ENCODE data around the gene B3GALNT2.
A peak's percentile ranks its signal among the peaks of the same experiment; 100 is the strongest.
"Not testable (repeated sequence)": the region's sequence is repeated elsewhere in the genome, so short reads cannot be mapped to it uniquely, and the experiment has no call there.

The B3GALNT2 gene

GRCh38 chr1:235504122-235504493 lies at the start of gene B3GALNT2:
B3GALNT2 (minus strand) TSS chr1:235504452; CDS start chr1:235504252, 200 bp downstream.
- no peaks in the 10 kb centered on the region for H3K27me3 ChIP-seq
- peak within 1 kb of the TSS; percentile 69 to 89 (median 80) for H3K4me3 ChIP-seq
- H3K36me3 ChIP-seq: peaks cover 0 to 18% (median 9%) of the 10 kb centered on the region in 11 experiments; a peak in 12 of 22 replicates
- H3K9me3 ChIP-seq (replicated peaks in 1 of 11): no peaks in the 10 kb centered on the region
- peak within 1 kb of the TSS; percentile 81 to 90 (median 86) for H3K4me2 ChIP-seq
- no peak for TF ChIP-seq Cebpa-rat (IDR thresholded peaks at IDR 0.05)
- H3K4me1 ChIP-seq: peaks cover 14 to 37% (median 29%) of the 10 kb centered on the region in 10 experiments
- peaks cover 4 to 44% (median 29%) of the 10 kb centered on the region in 11 experiments; a peak in 18 of 22 replicates for H4K20me1 ChIP-seq
- peak within 1 kb of the TSS; percentile 84 to 97 (median 95) for H3K9ac ChIP-seq
- H3K27ac ChIP-seq: peak within 1 kb of the TSS; percentile 70 to 98 (median 96)

DNA sequence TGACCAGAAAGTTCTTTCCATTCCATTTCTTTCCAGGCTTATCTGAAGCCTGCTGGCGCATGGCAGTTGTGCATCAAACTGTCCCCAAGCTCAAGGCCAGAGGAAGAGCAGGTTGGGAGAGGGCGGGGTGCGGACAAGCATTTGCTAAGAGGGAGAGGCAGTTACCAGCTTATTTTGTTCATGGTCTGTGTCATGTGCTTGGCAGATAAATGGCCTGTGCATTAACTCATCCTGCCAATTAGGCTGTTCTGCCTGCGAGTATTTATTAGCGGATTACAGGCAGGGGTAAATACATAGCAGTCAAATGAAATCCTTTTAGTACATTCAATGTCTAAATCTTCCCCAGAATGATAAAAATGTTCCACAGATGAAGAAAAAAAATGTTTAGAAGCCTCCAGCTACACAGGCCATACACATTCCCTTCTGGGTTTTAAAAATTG lies 48.9 kb upstream of the B3GALNT2 start:
- Histone ChIP-seq H3K4me3 (no peak overlapping the region), H3K27ac (no peak overlapping the region), H3K9me3 (replicated peaks in 1 of 11) (no peaks in the 10 kb centered on the region), H3K27me3 (no peaks in the 10 kb centered on the region), H3K36me3 (no peaks in the 10 kb centered on the region), H3K9ac (no peak overlapping the region), H4K20me1 (no peaks in the 10 kb centered on the region), H3K4me2 (no peak overlapping the region), H3K4me1 (no peaks in the 10 kb centered on the region)
- TF ChIP-seq Cebpa-rat (IDR thresholded peaks at IDR 0.05): no peak

DNA sequence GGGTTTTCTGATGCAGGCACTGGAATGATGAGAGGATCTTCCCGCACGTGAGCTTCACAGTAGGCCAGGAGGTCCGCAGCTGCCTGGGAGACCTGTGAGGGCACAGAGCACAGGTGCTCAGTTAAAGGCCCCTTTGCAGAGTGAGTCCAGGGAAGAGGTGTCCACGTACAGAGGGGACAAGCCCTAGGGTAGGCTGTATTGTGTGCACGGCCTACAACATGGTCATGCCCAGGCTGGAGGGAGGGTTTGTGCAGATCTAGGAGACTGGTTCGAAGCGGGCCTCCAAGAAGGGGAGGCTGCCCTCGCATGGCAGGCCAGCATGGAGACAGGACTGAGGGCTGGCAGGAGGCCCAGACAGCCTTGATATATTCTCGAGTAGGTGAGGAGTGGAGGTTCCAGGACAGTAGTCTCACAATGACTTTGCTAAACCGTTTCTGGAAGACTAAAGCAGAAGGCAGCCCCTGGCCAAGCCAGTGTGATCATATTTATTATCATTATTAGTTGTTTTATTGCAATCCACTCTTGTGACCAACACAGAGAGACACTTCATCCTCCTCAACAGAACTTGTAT lies 48.0 kb upstream of the B3GALNT2 start:
- Histone ChIP-seq H3K27ac (no peak overlapping the region), H3K27me3 (no peaks in the 10 kb centered on the region), H3K36me3 (no peaks in the 10 kb centered on the region), H4K20me1 (no peaks in the 10 kb centered on the region), H3K9me3 (replicated peaks in 1 of 11) (no peaks in the 10 kb centered on the region), H3K9ac (no peak overlapping the region), H3K4me1 (no peaks in the 10 kb centered on the region), H3K4me2 (no peak overlapping the region), H3K4me3 (no peak overlapping the region)
- TF ChIP-seq Cebpa-rat (IDR thresholded peaks at IDR 0.05): no peak

GRCh38 chr1:235549351-235550139 lies 45.3 kb upstream of the B3GALNT2 start:
- Histone ChIP-seq H3K4me1 (no peaks in the 10 kb centered on the region), H3K27me3 (no peaks in the 10 kb centered on the region), H3K4me3 (no peak overlapping the region), H4K20me1 (no peaks in the 10 kb centered on the region), H3K36me3 (no peaks in the 10 kb centered on the region), H3K27ac (no peak overlapping the region), H3K9me3 (replicated peaks in 1 of 11) (no peaks in the 10 kb centered on the region), H3K4me2 (no peak overlapping the region), H3K9ac (no peak overlapping the region)
- no peak for TF ChIP-seq Cebpa-rat (IDR thresholded peaks at IDR 0.05)

DNA sequence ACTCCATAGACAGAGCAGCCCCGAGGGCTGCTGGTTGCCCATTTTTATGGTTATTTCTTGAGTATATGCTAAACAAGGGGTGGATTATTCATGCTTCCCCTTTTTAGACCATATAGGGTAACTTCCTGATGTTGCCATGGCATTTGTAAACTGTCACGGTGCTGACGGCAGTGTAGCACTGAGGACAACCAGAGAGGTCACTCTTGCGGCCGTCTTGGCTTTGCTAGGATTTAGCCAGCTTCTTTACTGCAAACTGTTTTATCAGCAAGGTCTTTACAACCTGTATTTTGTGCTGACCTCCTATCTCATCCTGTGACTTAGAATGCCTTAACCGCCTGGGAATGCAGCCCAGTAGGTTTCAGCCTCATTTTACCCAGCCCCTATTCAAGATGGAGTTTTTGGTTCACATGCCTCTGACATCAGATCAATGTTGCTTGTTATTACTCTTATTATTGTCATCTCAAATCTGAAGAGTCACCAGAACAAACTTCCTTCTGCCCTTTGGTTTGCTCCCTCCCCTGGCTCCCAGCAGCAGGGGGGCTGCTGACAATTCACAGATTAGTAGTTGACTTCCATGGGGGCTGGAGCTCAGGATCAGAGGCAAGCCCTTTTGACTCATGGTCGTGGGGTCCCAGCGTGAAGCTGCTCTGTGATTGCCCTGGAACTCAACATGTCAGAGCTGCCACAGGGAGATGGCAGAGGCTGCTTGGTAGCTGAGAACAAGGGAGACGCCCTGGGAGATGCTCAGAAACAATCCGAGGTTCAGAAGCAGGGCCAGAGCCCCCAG lies 42.3 kb upstream of the B3GALNT2 start:
- H3K27ac ChIP-seq, H3K27me3 ChIP-seq, H3K4me2 ChIP-seq: not testable (repeated sequence)

DNA sequence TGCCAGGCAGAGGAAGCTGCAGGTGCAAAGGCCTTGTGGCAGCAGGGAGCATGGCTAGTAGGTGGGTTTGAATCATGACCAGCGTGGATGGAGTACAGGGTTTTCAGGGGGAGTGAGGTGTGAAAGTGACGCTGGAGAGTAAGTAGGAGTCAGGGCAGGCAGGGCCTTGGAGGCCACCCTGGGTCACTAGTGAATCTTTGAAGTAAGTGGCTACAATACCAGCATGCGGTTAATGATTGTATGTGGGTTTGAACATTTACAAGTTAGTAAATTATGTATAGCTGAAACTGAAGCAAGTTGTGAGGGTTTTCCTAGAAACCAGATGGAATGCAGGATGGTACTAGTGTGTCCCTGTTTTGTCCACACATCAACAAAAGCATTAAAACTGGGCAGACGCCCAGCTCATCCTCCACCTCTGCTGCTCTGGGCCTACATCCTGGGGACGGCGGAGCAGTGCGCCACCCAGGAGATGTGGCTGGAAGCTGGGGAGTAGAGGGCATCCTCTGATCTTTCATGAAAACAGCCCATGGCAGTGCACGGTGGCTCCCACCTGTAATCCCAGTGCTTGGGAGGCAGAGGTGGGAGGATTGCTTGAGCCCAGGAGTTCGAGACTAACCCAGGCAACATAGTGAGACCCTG lies 41.2 kb upstream of the B3GALNT2 start:
- H3K4me2 ChIP-seq: no peak overlapping the region
- no peak overlapping the region for H3K4me3 ChIP-seq
- H3K27ac ChIP-seq: no peak overlapping the region
- no peaks in the 10 kb centered on the region for H3K27me3 ChIP-seq
- no peaks in the 10 kb centered on the region for H3K9me3 ChIP-seq (replicated peaks in 1 of 11)
- H3K36me3 ChIP-seq: no peaks in the 10 kb centered on the region
- no peak for TF ChIP-seq Cebpa-rat (IDR thresholded peaks at IDR 0.05)
- H4K20me1 ChIP-seq: no peaks in the 10 kb centered on the region
- H3K9ac ChIP-seq: no peak overlapping the region
- no peaks in the 10 kb centered on the region for H3K4me1 ChIP-seq

More for the DNA sequence above, 42.3 kb upstream of the B3GALNT2 start:
- H3K9me3 ChIP-seq (replicated peaks in 1 of 11); H3K4me3 ChIP-seq; H4K20me1 ChIP-seq; H3K36me3 ChIP-seq; H3K4me1 ChIP-seq; H3K9ac ChIP-seq: not testable (repeated sequence)

- H3K27me3 ChIP-seq; H3K4me2 ChIP-seq; H3K9me3 ChIP-seq (replicated peaks in 1 of 11); H3K4me3 ChIP-seq; H3K9ac ChIP-seq; H3K4me1 ChIP-seq; H3K36me3 ChIP-seq; H4K20me1 ChIP-seq; H3K27ac ChIP-seq: not testable (repeated sequence)
Observed at GRCh38 chr1:235542845-235543244, 38.6 kb upstream of the B3GALNT2 start.

DNA sequence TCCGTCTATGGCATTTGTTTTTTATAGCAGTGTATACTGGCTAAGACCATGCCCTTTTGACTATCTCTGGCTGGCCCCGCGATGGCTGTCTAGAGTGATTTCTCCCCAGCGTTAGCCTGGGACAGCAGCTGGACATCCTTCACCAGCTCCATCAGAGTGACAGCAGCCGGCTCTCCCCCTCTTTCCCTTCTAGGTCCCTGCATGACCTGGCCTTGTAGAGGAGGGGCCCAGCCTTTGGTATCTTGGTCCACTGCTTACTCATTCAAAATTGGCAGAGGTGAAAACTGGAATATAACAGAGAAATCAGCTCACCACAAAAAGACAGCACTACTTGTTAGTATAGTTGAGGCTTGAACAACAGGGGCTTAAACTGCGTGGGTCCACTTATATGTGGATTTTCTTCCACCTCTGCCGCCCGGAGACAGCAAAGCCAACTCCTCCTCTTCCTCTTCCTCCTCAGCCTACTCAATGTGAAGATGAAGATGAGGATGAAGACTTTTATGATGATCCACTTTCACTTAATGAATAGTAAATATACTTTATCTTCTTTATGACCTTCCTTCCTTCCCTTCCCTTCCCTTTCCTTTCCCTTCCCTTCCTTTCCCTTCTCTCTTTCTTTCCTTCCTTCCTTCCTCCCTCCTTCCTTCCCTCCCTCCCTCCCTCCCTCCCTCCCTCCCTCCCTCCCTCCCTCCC lies 29.4 kb upstream of the B3GALNT2 start:
- H3K4me1 ChIP-seq: peaks cover 0 to 8% (median 0%) of the 10 kb centered on the region in 10 experiments; a peak in 4 of 20 replicates
- no peaks in the 10 kb centered on the region for H3K36me3 ChIP-seq
- H3K4me3 ChIP-seq: no peak overlapping the region
- H4K20me1 ChIP-seq: no peaks in the 10 kb centered on the region
- H3K9me3 ChIP-seq (replicated peaks in 1 of 11): peaks cover 0 to 4% (median 0%) of the 10 kb centered on the region in 11 experiments; a peak in 1 of 22 replicates
- H3K4me2 ChIP-seq: no peak overlapping the region
- H3K9ac ChIP-seq: no peak overlapping the region
- no peak for TF ChIP-seq Cebpa-rat (IDR thresholded peaks at IDR 0.05)
- no peak overlapping the region for H3K27ac ChIP-seq
- H3K27me3 ChIP-seq: no peaks in the 10 kb centered on the region

All from BLaER1 treated with 17β-estradiol and CSF1 and Interleukin-3, amounts not matched to agents 10 nM and 100 nM (cell line).